Endothelial cell of umbilical vein (primary cell): ENCODE data around the gene SLC33A1. TPM values are rescaled to one million over a fixed set of nuclear protein-coding genes. Genes with fewer than 3 reads are reported as not detected.

ENCODE experiments used
- BruUV-seq: library from RNA; stranded (reverse); fragments of 400-500 nt; replicated peaks from 2 replicates; lab custom pipeline; 2021; lab: Mats Ljungman, UMichigan
- CTCF ChIA-PET: fragments of 300-600, 350-600 bp; sonication (Branson Sonifier 250); formaldehyde crosslinking; loops from one replicate; lab custom pipeline; 2021; ENCODE audit warnings: antibody characterized with exemption, inconsistent platforms; lab: Charles Lee
- POLR2A ChIA-PET: fragments of 300-600, 350-600 bp; sonication (Branson Sonifier 250); formaldehyde crosslinking; loops from one replicate; lab custom pipeline; 2021; ENCODE audit warnings: antibody characterized with exemption, inconsistent platforms; lab: Charles Lee
- DNase-seq: peaks from one replicate; pipeline ENCODE4 v3.0.0-alpha.2; 2011; ENCODE audit warnings: low read depth, low spot score
- FAIRE-seq: peaks from 2 replicates; lab custom pipeline; 2011; peaks lifted over from hg19 to GRCh38; lab: Jason Lieb, UNC
- H2AFZ ChIP-seq: 2 replicates; pipeline ENCODE4 v1.6.0; 2012; ENCODE audit warnings: low read depth, low read length, control low read depth, inconsistent platforms
- H3K27ac ChIP-seq: 2 replicates; pipeline ENCODE4 v1.5.1; 2011; ENCODE audit warnings: low read depth, mild to moderate bottlenecking, control low read depth, low read length, moderate library complexity; ENCODE audit not compliant: insufficient read depth
- H3K27me3 ChIP-seq, 2 experiments: 2 replicates each; pipeline versions ENCODE4 v1.6.0 to v1.6.1; 2011; ENCODE audit warnings: low read length in 2 of 2, mixed read lengths in 1 of 2; ENCODE audit not compliant: control insufficient read depth in 2 of 2, insufficient read depth in 2 of 2
- H3K36me3 ChIP-seq, 2 experiments: 2 replicates in 1 of 2; 3 replicates in 1 of 2; pipeline ENCODE4 v1.5.1; 2011; ENCODE audit warnings: low read length in 2 of 2, mild to moderate bottlenecking in 1 of 2, moderate library complexity in 1 of 2; ENCODE audit not compliant: control insufficient read depth in 2 of 2, insufficient read depth in 2 of 2; ENCODE audit errors: extremely low read depth in 1 of 2
- H3K4me1 ChIP-seq: 3 replicates; pipeline ENCODE4 v1.5.1; 2011; ENCODE audit warnings: mild to moderate bottlenecking, low read length; ENCODE audit not compliant: control insufficient read depth, insufficient read depth; ENCODE audit errors: extremely low read depth
- H3K4me2 ChIP-seq: 2 replicates; pipeline ENCODE4 v1.6.1; 2011; ENCODE audit warnings: low read length, control low read depth, mixed read lengths; ENCODE audit not compliant: insufficient read depth
- H3K4me3 ChIP-seq, 3 experiments: fragments of 200-600 bp in 1 of 3; sonication (generic), shearing (Covaris generic) in 1 of 3; replicated peaks in 1 of 3; 2 replicates each; pipeline ENCODE4 v1.5.1; 2011 to 2016; ENCODE audit warnings: control low read depth in 3 of 3, low read length in 3 of 3, mild to moderate bottlenecking in 2 of 3, inconsistent platforms in 1 of 3, low read depth in 1 of 3, moderate library complexity in 1 of 3; ENCODE audit not compliant: insufficient read depth in 1 of 3
- H3K79me2 ChIP-seq: 2 replicates; pipeline ENCODE4 v1.6.0; 2012; ENCODE audit warnings: low read length, inconsistent platforms; ENCODE audit not compliant: control insufficient read depth, insufficient read depth
- H3K9ac ChIP-seq: replicated peaks from 2 replicates; pipeline ENCODE3; 2011; ENCODE audit warnings: low read length, control low read depth; ENCODE audit not compliant: insufficient read depth; ENCODE audit errors: extremely low read depth
- H3K9me1 ChIP-seq: replicated peaks from 3 replicates; pipeline ENCODE4 v1.6.0; 2011; ENCODE audit warnings: mild to moderate bottlenecking, low read length; ENCODE audit not compliant: control insufficient read depth, insufficient read depth; ENCODE audit errors: extremely low read depth
- H3K9me3 ChIP-seq: replicated peaks from 2 replicates; pipeline ENCODE4 v1.5.1; 2012; ENCODE audit warnings: low read length, inconsistent platforms; ENCODE audit not compliant: control insufficient read depth, insufficient read depth
- H4K20me1 ChIP-seq: replicated peaks from 2 replicates; pipeline ENCODE3; 2011; ENCODE audit warnings: mild to moderate bottlenecking, low read length; ENCODE audit not compliant: control insufficient read depth, insufficient read depth; ENCODE audit errors: extremely low read depth
- EZH2 ChIP-seq: IDR thresholded peaks from 2 replicates; pipeline ENCODE4 v1.6.1; 2012; ENCODE audit warnings: borderline replicate concordance, low read depth, mild to moderate bottlenecking, moderate library complexity, low read length, inconsistent platforms; ENCODE audit not compliant: severe bottlenecking
- FOS ChIP-seq: IDR thresholded peaks from 2 replicates; pipeline ENCODE4 v1.6.1; 2011; ENCODE audit warnings: mild to moderate bottlenecking, low read length, moderate library complexity, borderline replicate concordance; ENCODE audit not compliant: insufficient read depth
- GATA2 ChIP-seq: IDR thresholded peaks from 2 replicates; pipeline ENCODE4 v1.7.0; 2011; ENCODE audit warnings: low read depth, mild to moderate bottlenecking, moderate library complexity, mixed read lengths, low read length; ENCODE audit not compliant: insufficient read length, insufficient read depth
- JUN ChIP-seq: IDR thresholded peaks from 2 replicates; pipeline ENCODE4 v1.6.1; 2011; ENCODE audit warnings: borderline replicate concordance, low read depth; ENCODE audit not compliant: insufficient read length, insufficient read depth
- MAX ChIP-seq: IDR thresholded peaks from 2 replicates; pipeline ENCODE4 v1.6.1; 2011; ENCODE audit not compliant: insufficient read depth, insufficient read length
- MYC ChIP-seq: IDR thresholded peaks from one replicate; pipeline ENCODE4 v1.6.1; 2011; ENCODE audit warnings: mild to moderate bottlenecking, low read depth, low read length
- POLR2A ChIP-seq: IDR thresholded peaks from 2 replicates; pipeline ENCODE4 v1.6.1; 2012; ENCODE audit warnings: low read depth, mild to moderate bottlenecking, control low read depth, low read length
- POLR2AphosphoS5 ChIP-seq: IDR thresholded peaks from 2 replicates; pipeline ENCODE4 v1.6.1; 2012; ENCODE audit warnings: low read depth, mild to moderate bottlenecking, control low read depth, low read length, moderate library complexity; ENCODE audit not compliant: insufficient read depth
- dilution Hi-C: fragments of 300-500 bp; cut with MboI; formaldehyde crosslinking; loops from one replicate; pipeline ENCODE4 v1.15.0; 2019; ENCODE audit warnings: low sequenced_read_pairs; ENCODE audit not compliant: extremely low pct_ligation_motif_present
- intact Hi-C: fragments of 100-400 bp; cut with micrococcal nuclease; formaldehyde crosslinking; loops from one replicate; pipeline ENCODE4 v1.10.0; 2022
- polyA plus RNA-seq, 4 experiments: library from polyadenylated mRNA; depleted of rRNA in 3 of 4; stranded (reverse) in 3 of 4; unstranded in 1 of 4; fragments of >200 nt; gene quantifications; 2 replicates each; pipeline versions ENCODE4 v1.2.1 to v1.2.3, GENCODE V29; 2011 to 2012; ENCODE audit warnings: missing spikeins in 1 of 4
- total RNA-seq: library from RNA; stranded (reverse); gene quantifications from 2 replicates; pipeline ENCODE4 v1.2.3, GENCODE V29; 2021
- TF ChIP-seq, protein P1 (sequence below), 2 donors: IDR thresholded peaks; 1 replicate in 1 of 2; 2 replicates in 1 of 2; pipeline ENCODE4 v1.5.1; 2011; ENCODE audit warnings: low read length in 2 of 2, mild to moderate bottlenecking in 2 of 2, moderate library complexity in 2 of 2, control low read depth in 1 of 2, inconsistent platforms in 1 of 2, low read depth in 1 of 2; ENCODE audit not compliant: insufficient read depth in 1 of 2; ENCODE audit errors: extremely low read depth in 1 of 2

Gene SLC33A1
- total and polyA plus RNA-seq, 2 donors (not counting 3 experiments of a cell fraction or from before 2014, with no cell fraction given) = 28.4 to 30.3 TPM

DNA sequence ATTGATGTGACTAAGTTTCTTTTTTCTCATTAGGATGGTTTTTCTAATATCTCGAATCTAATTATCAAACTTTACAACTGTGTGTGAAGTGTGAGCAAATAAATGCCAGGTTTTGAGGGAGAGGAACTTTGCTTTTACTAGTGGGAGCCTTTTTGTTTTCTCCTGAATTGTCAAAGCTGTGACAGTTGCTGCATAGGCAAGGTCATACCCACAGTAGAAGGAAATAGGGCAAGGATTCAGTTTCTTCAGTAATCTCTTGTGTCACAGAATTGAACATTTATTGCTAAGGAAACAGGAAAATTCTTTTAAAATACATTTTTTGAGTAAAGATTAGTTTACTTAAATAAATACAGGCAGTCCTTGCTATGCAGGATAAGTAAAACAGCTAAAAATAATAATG, 35.7 kb upstream of the SLC33A1 start:
- Histone ChIP-seq H3K9me3 (no peaks in the 10 kb centered on the region), H3K4me2 (peak overlapping the region; percentile 27), H2AFZ (no peak overlapping the region), H3K27ac (no peak overlapping the region), H3K4me3 (no peak overlapping the region), H3K9ac (no peak overlapping the region), H3K36me3 (peaks cover 0 to 2% of the 10 kb centered on the region in 2 experiments), H3K4me1 (peaks cover 13% of the 10 kb centered on the region), H3K79me2 (peaks cover 77% of the 10 kb centered on the region), H3K9me1 (no peaks in the 10 kb centered on the region), H3K27me3 (no peaks in the 10 kb centered on the region), H4K20me1 (peaks cover 2% of the 10 kb centered on the region)
- POLR2A ChIA-PET = no interaction called here
- DNase-seq (peak; percentile 10), FAIRE-seq (no peak)
- intact Hi-C loops (loop anchor here (1.0 to 5.0 kb wide), 3 partner anchors 19 to 83 kb away; partner anchors contain the start of genes C3orf33 and SLC33A1), dilution Hi-C loops (no loop called here)
- CTCF ChIA-PET = interaction anchor here (1.2 to 1.8 kb wide), 2 partner anchors 84 to 261 kb away, joined by 3 to 11 read pairs; partner anchors contain the start of gene C3orf33
- no peak for TF ChIP-seq GATA2
- no peak for TF ChIP-seq POLR2AphosphoS5
- TF ChIP-seq, protein P1, sequence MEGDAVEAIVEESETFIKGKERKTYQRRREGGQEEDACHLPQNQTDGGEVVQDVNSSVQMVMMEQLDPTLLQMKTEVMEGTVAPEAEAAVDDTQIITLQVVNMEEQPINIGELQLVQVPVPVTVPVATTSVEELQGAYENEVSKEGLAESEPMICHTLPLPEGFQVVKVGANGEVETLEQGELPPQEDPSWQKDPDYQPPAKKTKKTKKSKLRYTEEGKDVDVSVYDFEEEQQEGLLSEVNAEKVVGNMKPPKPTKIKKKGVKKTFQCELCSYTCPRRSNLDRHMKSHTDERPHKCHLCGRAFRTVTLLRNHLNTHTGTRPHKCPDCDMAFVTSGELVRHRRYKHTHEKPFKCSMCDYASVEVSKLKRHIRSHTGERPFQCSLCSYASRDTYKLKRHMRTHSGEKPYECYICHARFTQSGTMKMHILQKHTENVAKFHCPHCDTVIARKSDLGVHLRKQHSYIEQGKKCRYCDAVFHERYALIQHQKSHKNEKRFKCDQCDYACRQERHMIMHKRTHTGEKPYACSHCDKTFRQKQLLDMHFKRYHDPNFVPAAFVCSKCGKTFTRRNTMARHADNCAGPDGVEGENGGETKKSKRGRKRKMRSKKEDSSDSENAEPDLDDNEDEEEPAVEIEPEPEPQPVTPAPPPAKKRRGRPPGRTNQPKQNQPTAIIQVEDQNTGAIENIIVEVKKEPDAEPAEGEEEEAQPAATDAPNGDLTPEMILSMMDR (IDR thresholded peaks at IDR 0.05; ENCODE audit: extremely low read depth in 1 of 2, insufficient read depth in 1 of 2, low read depth in 1 of 2, low read length in 2 of 2) = no peak
- no peak for TF ChIP-seq FOS
- no peak for TF ChIP-seq MYC
- no peak for TF ChIP-seq POLR2A
- TF ChIP-seq EZH2 = no peak
- TF ChIP-seq JUN = no peak
- no peak for TF ChIP-seq MAX
- no TSS peak for BruUV-seq
